ENCODE measurements around the gene GDE1. TPM values are rescaled to one million over a fixed set of nuclear protein-coding genes. Genes with fewer than 3 reads are reported as not detected.

The GDE1 gene
- total and polyA plus RNA-seq, 3 donors from 2014 or later, result 42.4 to 54.6 (median 44.1) TPM

DNA sequence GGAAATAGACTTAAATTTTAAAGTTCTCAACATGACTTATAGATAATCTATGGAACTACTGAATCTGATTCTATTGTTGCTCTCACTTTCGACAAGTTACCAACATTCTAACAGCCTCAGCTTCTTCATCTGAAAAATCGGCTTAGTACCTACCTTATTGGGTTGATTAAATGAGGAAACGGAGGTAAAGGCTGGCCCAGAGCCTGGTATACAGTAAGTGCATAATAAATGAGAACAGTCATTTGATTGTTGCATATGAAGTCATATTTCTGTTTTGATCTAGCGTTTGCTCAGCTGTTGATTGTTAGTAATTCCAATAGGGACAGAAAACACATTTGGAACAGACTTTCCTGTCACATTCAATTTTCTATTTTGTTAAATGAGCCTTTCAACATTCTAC is 38.2 kb upstream of the GDE1 start:
- H3K36me3 ChIP-seq (ENCODE audit: low read depth, missing control alignments), result no peaks in the 10 kb centered on the region
- H3K9me3 ChIP-seq, result no peaks in the 10 kb centered on the region
- WGBS, 2 donors, result 93 to 97% methylated on average over 4 of the region's 4 CpGs
- H3K27me3 ChIP-seq, result no peaks in the 10 kb centered on the region
- no peak overlapping the region for H3K4me3 ChIP-seq
- intact Hi-C loops (cut with DNase I; ENCODE audit: low total_unique reads), result no loop called here
- DNase-seq, result no peak
- no peak overlapping the region for H3K27ac ChIP-seq
- peaks cover 4% of the 10 kb centered on the region for H3K4me1 ChIP-seq
- no peak for TF ChIP-seq POLR2A (IDR thresholded peaks at IDR 0.05)
- TF ChIP-seq, protein P1, sequence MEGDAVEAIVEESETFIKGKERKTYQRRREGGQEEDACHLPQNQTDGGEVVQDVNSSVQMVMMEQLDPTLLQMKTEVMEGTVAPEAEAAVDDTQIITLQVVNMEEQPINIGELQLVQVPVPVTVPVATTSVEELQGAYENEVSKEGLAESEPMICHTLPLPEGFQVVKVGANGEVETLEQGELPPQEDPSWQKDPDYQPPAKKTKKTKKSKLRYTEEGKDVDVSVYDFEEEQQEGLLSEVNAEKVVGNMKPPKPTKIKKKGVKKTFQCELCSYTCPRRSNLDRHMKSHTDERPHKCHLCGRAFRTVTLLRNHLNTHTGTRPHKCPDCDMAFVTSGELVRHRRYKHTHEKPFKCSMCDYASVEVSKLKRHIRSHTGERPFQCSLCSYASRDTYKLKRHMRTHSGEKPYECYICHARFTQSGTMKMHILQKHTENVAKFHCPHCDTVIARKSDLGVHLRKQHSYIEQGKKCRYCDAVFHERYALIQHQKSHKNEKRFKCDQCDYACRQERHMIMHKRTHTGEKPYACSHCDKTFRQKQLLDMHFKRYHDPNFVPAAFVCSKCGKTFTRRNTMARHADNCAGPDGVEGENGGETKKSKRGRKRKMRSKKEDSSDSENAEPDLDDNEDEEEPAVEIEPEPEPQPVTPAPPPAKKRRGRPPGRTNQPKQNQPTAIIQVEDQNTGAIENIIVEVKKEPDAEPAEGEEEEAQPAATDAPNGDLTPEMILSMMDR (IDR thresholded peaks at IDR 0.05), result no peak

DNA sequence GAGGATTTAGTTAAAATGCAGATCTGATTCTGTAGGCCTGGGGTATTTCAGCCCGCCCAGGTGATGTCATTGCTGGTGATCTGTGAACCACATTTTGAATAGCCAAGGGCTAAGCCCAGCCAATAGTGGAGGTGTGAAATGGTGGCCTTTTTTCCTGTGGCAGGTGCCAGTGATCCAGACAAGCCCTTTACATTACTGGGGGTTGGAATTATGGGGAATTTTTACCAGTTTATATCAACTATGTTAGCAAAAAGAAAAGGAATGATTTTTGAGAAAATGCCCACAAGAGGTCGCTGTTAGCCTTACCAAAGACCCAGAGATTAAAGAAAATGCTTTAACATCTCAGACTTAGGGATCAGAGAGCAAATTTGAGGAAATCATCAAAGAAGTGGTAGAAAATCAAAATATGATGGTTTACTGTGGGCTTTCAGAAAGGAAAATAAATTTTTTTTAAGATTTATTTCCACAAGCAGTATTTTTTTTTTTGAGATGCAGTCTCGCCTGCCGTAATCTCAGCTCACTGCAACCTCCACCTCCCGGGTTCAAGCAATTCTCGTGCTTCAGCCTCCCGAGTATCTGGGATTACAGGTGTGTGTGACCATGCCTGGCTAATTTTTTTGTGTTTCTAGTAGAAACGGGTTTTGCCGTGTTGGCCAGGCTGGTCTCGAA is 37.5 kb upstream of the GDE1 start:
- Histone ChIP-seq H3K27me3 (no peaks in the 10 kb centered on the region), H3K4me3 (no peak overlapping the region), H3K36me3 (ENCODE audit: low read depth, missing control alignments) (no peaks in the 10 kb centered on the region), H3K9me3 (no peaks in the 10 kb centered on the region), H3K27ac (no peak overlapping the region), H3K4me1 (peaks cover 4% of the 10 kb centered on the region)
- no peak for DNase-seq
- intact Hi-C loops (cut with DNase I; ENCODE audit: low total_unique reads), result no loop called here
- no peak for TF ChIP-seq POLR2A (IDR thresholded peaks at IDR 0.05)
- TF ChIP-seq, protein P1 (IDR thresholded peaks at IDR 0.05), result peak; percentile 54 to 72 (median 61)
- 82 to 83% methylated on average over 10 of the region's 10 CpGs for WGBS, 2 donors

DNA sequence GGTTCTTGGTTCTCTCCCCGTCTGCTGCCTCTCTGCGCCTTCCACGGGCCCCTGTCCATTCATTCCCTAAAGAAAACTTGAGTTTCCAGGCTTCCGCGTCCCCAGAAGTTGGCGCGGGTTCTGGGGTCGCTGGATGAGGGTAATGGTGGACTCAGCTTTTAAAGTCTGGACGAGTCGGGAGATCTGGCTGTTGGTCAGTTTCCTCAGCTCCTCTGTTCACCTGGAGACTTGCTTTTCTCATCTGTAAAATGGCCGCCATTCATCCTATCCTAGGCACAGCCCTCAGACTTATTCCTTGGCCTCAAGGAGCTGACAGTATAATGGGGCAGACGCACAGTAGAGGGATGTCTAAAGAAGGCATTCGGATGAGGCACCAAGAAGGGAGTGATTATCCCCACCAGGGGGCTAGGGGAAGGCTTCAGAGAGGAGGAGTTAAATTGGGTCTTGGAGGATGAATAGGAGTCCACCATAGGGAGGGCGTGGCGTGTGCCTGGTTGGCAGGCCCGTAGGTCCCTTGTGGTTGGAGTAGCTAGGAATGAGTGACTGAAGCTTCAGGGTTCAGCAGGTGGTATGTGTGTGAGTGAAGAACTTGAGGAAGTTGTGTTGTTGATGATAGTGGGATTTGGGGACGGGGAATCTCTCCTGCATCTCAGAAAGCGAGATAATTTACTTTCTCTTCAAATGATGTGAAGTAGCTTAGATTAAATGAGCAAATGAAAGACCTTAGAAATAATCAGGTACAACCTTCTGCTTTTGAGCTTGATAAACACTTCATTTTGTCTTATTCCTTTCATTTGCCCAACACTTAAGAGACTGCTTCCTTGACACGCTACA is 34.3 kb upstream of the GDE1 start:
- peak overlapping the region; percentile 95 to 97 for H3K27ac ChIP-seq
- no peaks in the 10 kb centered on the region for H3K27me3 ChIP-seq
- H3K4me3 ChIP-seq, result peak overlapping the region; percentile 82 to 96
- 21 to 24% methylated on average over 19 of the region's 19 CpGs for WGBS, 2 donors
- DNase-seq, result peak; percentile 46
- intact Hi-C loops (cut with DNase I; ENCODE audit: low total_unique reads), result no loop called here
- TF ChIP-seq, protein P1 (IDR thresholded peaks at IDR 0.05), result no peak
- no peak for TF ChIP-seq POLR2A (IDR thresholded peaks at IDR 0.05)
- peaks cover 4% of the 10 kb centered on the region for H3K4me1 ChIP-seq
- no peaks in the 10 kb centered on the region for H3K9me3 ChIP-seq
- H3K36me3 ChIP-seq (ENCODE audit: low read depth, missing control alignments), result no peaks in the 10 kb centered on the region

DNA sequence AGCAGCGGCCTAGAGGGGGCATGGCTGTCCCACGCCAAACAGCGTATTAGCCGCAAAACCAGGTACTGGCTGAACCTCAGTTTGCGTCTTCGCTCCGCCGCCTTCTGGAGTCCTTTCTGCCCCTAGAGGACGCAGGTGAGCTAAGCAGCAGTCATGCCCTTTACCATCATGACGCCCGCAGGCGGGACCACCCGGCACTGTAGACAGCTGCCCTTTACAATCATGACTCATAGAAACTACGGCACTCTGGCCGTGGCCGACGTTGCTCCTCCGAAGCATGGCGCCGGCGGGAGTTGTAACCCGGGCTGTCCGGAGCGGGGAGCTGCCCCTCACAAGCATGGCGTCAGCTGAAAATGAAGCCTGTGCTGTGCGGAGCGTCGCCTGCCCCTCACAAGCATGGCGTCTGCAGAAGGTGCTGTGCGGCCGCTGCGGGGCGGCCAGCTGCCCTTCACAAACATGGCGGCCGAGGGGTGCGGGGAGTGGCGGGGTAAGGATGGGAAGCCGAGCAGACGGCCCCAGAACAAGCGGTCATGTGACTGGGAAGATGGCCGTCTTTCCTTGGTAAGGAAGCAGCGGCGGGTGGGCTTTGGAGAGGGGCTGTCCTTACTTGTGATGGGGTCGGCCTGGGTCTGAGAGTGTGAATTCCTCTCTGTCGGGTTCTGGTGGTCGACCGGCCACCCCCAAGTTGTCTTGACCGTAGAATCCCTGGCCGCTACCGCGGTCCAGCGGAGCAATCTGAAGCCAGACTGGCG is 33.5 kb upstream of the GDE1 start, which contains the start of gene VPS35L:
TSS of gene VPS35L (plus strand) at position 518 of the 752 bp plus-strand sequence. CDS start at position 545, 27 bp downstream.
- intact Hi-C loops (cut with DNase I; ENCODE audit: low total_unique reads), result no loop called here
- Histone ChIP-seq H3K36me3 (ENCODE audit: low read depth, missing control alignments) (no peaks in the 10 kb centered on the region), H3K9me3 (no peaks in the 10 kb centered on the region), H3K4me3 (peak within 1 kb of the TSS; percentile 82 to 96), H3K27ac (peak within 1 kb of the TSS; percentile 95 to 97), H3K27me3 (no peaks in the 10 kb centered on the region), H3K4me1 (peaks cover 4% of the 10 kb centered on the region)
- 0 to 1% methylated on average over 10 to 53 of the region's 53 CpGs for WGBS, 2 donors
- TF ChIP-seq POLR2A (IDR thresholded peaks at IDR 0.05), result no peak
- TF ChIP-seq, protein P1 (IDR thresholded peaks at IDR 0.05), result peak; percentile 66 to 74 (median 70)
- peak; percentile 97 for DNase-seq
